Sigmoid colon (tissue), 7 donors: ENCODE results near the gene BST2. TPM values are rescaled to one million over a fixed set of nuclear protein-coding genes. Genes with fewer than 3 reads are reported as not detected.

ENCODE experiments used
- DNase-seq: peaks from one replicate; pipeline ENCODE4 v3.0.0-alpha.2; 2019
- H3K27ac ChIP-seq, 4 donors: fragments of 200-600 bp; sonication (generic); one replicate each; pipeline ENCODE4 v1.5.1; 2016 to 2019; ENCODE audit warnings: mild to moderate bottlenecking in 1 of 4
- H3K27me3 ChIP-seq, 3 donors: fragments of 200-600 bp; sonication (generic); one replicate each; pipeline ENCODE4 v1.5.1; 2019; ENCODE audit warnings: mild to moderate bottlenecking in 1 of 3
- H3K36me3 ChIP-seq, 4 donors: fragments of 200-600 bp; sonication (generic); one replicate each; pipeline ENCODE4 v1.5.1; 2016 to 2019
- H3K4me1 ChIP-seq, 4 donors: fragments of 200-600 bp; sonication (generic); one replicate each; pipeline ENCODE4 v1.5.1; 2017 to 2019
- H3K4me3 ChIP-seq, 4 donors: fragments of 200-600 bp; sonication (generic); one replicate each; pipeline ENCODE4 v1.5.1; 2017 to 2019; ENCODE audit warnings: mild to moderate bottlenecking in 2 of 4, moderate library complexity in 1 of 4
- H3K9me3 ChIP-seq, 4 donors: fragments of 200-600 bp in 3 of 4; sonication (generic) in 3 of 4; one replicate each; pipeline versions ENCODE4 v1.5.1 to v1.6.1; 2013 to 2019
- EP300 ChIP-seq, 4 donors: sonication (generic); formaldehyde crosslinking; IDR thresholded peaks; one replicate each; pipeline ENCODE4 v1.6.1; 2017; ENCODE audit warnings: antibody characterized with exemption in 4 of 4
- POLR2A ChIP-seq, 2 donors: fragments of 450-650 bp; IDR thresholded peaks; one replicate each; pipeline ENCODE4 v1.6.1; 2016; ENCODE audit warnings: antibody characterized with exemption in 2 of 2, mild to moderate bottlenecking in 2 of 2, moderate library complexity in 2 of 2
- POLR2AphosphoS5 ChIP-seq, 4 donors: sonication (generic); formaldehyde crosslinking; IDR thresholded peaks; one replicate each; pipeline ENCODE4 v1.6.1; 2017; ENCODE audit warnings: antibody characterized with exemption in 4 of 4
- WGBS, 2 donors: extraction: QIAGEN DNeasy Blood & Tissue Kit; methylation state at CpG; one replicate each; pipeline ENCODE4 v1.1.7; 2013; 5-methylcytosine and 5-hydroxymethylcytosine counted together
- intact Hi-C: fragments of 100-400 bp; cut with DNase I; formaldehyde crosslinking; loops from one replicate; pipeline ENCODE4 v1.15.1; 2023
- polyA plus RNA-seq, 3 donors: library from polyadenylated mRNA; stranded (reverse); fragments of 200-250 nt; gene quantifications; one replicate each; pipeline ENCODE4 v1.2.3, GENCODE V29; 2013
- total RNA-seq, 4 donors: library from RNA; depleted of rRNA; stranded (reverse); fragments of >200 nt; gene quantifications; one replicate each; pipeline ENCODE4 v1.1.0, GENCODE V29; 2016
- TF ChIP-seq, protein P1 (sequence below), 4 experiments: fragments of 450-650 bp in 3 of 4; fragments of 200-600 bp in 1 of 4; IDR thresholded peaks; one replicate each; pipeline ENCODE4 v1.5.1; 2016 to 2019; ENCODE audit warnings: antibody characterized with exemption in 4 of 4, mild to moderate bottlenecking in 3 of 4, moderate library complexity in 2 of 4
- donor health status: healthy with polysubstance abuse.
- donor health status: Bipolar disorder and iron deficiency.
- donor health status: healthy.

Gene BST2
- total and polyA plus RNA-seq, 7 donors: 37.8 to 127 (median 101) TPM

DNA sequence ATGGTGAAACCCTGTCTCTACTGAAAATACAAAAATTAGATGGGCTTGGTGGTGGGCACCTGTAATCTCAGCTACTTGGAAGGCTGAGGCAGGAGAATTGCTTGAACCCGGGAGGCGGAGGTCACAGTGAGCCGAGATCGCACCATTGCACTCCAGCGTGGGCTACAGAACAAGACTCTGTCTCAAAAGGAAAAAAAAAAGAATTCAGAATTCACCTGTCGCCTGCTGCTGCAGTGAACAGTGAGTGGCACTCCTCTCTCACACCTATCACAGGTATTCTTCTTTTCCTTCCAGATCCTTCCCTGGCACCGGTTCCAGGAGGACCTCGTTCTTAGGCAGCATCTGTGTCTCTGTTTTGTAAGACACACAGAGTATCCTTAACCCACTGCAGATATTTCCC, 8.7 kb upstream of the BST2 start:
- TF ChIP-seq, protein P1, sequence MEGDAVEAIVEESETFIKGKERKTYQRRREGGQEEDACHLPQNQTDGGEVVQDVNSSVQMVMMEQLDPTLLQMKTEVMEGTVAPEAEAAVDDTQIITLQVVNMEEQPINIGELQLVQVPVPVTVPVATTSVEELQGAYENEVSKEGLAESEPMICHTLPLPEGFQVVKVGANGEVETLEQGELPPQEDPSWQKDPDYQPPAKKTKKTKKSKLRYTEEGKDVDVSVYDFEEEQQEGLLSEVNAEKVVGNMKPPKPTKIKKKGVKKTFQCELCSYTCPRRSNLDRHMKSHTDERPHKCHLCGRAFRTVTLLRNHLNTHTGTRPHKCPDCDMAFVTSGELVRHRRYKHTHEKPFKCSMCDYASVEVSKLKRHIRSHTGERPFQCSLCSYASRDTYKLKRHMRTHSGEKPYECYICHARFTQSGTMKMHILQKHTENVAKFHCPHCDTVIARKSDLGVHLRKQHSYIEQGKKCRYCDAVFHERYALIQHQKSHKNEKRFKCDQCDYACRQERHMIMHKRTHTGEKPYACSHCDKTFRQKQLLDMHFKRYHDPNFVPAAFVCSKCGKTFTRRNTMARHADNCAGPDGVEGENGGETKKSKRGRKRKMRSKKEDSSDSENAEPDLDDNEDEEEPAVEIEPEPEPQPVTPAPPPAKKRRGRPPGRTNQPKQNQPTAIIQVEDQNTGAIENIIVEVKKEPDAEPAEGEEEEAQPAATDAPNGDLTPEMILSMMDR (IDR thresholded peaks at IDR 0.05): no peak
- TF ChIP-seq POLR2AphosphoS5 (IDR thresholded peaks at IDR 0.05) (no peak), EP300 (IDR thresholded peaks at IDR 0.05) (no peak), POLR2A (IDR thresholded peaks at IDR 0.05) (no peak)
- Histone ChIP-seq H3K27me3 (no peaks in the 10 kb centered on the region), H3K27ac (peak overlapping the region in 1 of 4 donors; percentile 70), H3K4me1 (peaks cover 0 to 22% (median 16%) of the 10 kb centered on the region in 4 donors), H3K4me3 (no peak overlapping the region), H3K9me3 (no peaks in the 10 kb centered on the region), H3K36me3 (no peaks in the 10 kb centered on the region)
- intact Hi-C loops: no loop called here
- 89 to 95% methylated on average over 8 of the region's 8 CpGs for WGBS, 2 donors
- no peak for DNase-seq

DNA sequence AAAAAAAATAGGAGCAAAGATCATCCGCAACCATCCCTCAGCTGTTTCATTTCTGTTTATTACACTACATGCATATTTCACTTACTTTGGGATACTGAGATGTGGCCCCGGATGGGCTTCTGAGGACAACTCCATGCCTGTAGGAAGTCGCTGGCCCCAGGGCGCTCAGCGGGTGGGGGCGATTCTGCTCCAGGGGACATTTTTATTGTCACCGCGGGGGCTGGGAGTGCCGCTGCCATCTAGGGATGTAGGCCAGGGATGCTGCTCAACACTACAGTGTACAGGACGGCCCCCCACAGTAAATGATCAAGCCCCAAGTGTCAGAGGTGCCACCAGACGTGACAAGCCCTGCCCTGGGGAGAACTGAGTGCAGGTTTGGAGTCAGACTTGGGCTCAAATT, 6.4 kb upstream of the BST2 start:
- Histone ChIP-seq H3K27me3 (no peaks in the 10 kb centered on the region), H3K27ac (peak overlapping the region in 3 of 4 donors; percentile 70 to 73 (median 72)), H3K4me1 (peaks cover 0 to 25% (median 18%) of the 10 kb centered on the region in 4 donors), H3K4me3 (no peak overlapping the region), H3K9me3 (no peaks in the 10 kb centered on the region), H3K36me3 (no peaks in the 10 kb centered on the region)
- 80 to 89% methylated on average over 11 of the region's 11 CpGs for WGBS, 2 donors
- intact Hi-C loops: no loop called here
- TF ChIP-seq POLR2AphosphoS5 (IDR thresholded peaks at IDR 0.05) (no peak), EP300 (IDR thresholded peaks at IDR 0.05) (no peak), POLR2A (IDR thresholded peaks at IDR 0.05) (no peak)
- TF ChIP-seq, protein P1 (IDR thresholded peaks at IDR 0.05): no peak
- no peak for DNase-seq

DNA sequence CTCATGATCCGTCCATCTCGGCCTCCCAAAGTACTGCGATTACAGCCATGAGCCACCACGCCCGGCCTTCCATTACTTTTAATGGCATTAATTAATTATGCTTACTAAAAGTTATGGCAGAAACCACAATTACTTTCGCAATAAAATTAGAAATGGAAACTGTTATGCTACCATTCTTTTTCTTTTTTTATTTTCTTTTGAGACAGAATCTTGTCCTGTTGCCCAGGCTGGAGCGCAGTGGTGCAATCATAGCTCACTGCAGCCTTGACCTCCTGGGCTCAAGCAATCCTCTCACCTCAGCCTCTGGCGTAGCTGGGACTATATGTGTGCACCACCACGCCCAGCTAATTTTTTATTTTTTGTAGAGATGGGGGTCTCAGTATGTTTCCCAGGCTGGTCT, 4.6 kb upstream of the BST2 start:
- 92 to 95% methylated on average over 9 of the region's 9 CpGs for WGBS, 2 donors
- no peaks in the 10 kb centered on the region for H3K36me3 ChIP-seq
- intact Hi-C loops: no loop called here
- TF ChIP-seq POLR2A (IDR thresholded peaks at IDR 0.05) (no peak), EP300 (IDR thresholded peaks at IDR 0.05) (no peak), POLR2AphosphoS5 (IDR thresholded peaks at IDR 0.05) (peak in 1 of 4 donors; percentile 20)
- TF ChIP-seq, protein P1 (IDR thresholded peaks at IDR 0.05): no peak
- DNase-seq: peak; percentile 75
- no peak overlapping the region for H3K4me3 ChIP-seq
- peaks cover 0 to 41% (median 34%) of the 10 kb centered on the region in 4 donors for H3K4me1 ChIP-seq
- no peak overlapping the region for H3K27ac ChIP-seq
- H3K9me3 ChIP-seq: no peaks in the 10 kb centered on the region
- H3K27me3 ChIP-seq: no peaks in the 10 kb centered on the region

GRCh38 chr19:17406887-17407196, 1.4 kb upstream of the BST2 start:
- Histone ChIP-seq H3K4me1 (peaks cover 0 to 52% (median 30%) of the 10 kb centered on the region in 4 donors), H3K27ac (peak overlapping the region; percentile 70 to 84 (median 75)), H3K36me3 (peaks cover 0 to 6% (median 0%) of the 10 kb centered on the region in 4 donors), H3K4me3 (peak overlapping the region in 3 of 4 donors; percentile 17 to 50 (median 48)), H3K27me3 (no peaks in the 10 kb centered on the region), H3K9me3 (no peaks in the 10 kb centered on the region)
- intact Hi-C loops: no loop called here
- 19% methylated on average over 2 of the region's 2 CpGs for WGBS, 2 donors
- TF ChIP-seq, protein P1 (IDR thresholded peaks at IDR 0.05): no peak
- no peak for TF ChIP-seq EP300 (IDR thresholded peaks at IDR 0.05)
- TF ChIP-seq POLR2A (IDR thresholded peaks at IDR 0.05): no peak
- no peak for DNase-seq
